Colon (tissue), 2 donors: Measurements from ENCODE around the gene SV2B.

Experiments
- FAIRE-seq: peaks from 2 replicates; lab custom pipeline; 2012; peaks lifted over from hg19 to GRCh38; lab: Jason Lieb, UNC
- donor health status: control.
- donor health status: control.

The SV2B gene

GRCh38 chr15:91192285-91192684, 92.2 kb downstream of the SV2B start:
- no peak for FAIRE-seq

GRCh38 chr15:91192690-91193377, 92.8 kb downstream of the SV2B start:
- FAIRE-seq: no peak

- no peak for FAIRE-seq
Observed at GRCh38 chr15:91193378-91193720, 93.3 kb downstream of the SV2B start.

GRCh38 chr15:91196127-91196526, 96.1 kb downstream of the SV2B start:
- no peak for FAIRE-seq

GRCh38 chr15:91196768-91197167, 96.7 kb downstream of the SV2B start:
- no peak for FAIRE-seq

- no peak for FAIRE-seq
Observed at GRCh38 chr15:91199511-91199910, 99.5 kb downstream of the SV2B start.

GRCh38 chr15:91200101-91200754, 100.2 kb downstream of the SV2B start:
- FAIRE-seq: no peak

- no peak for FAIRE-seq
Observed at GRCh38 chr15:91202510-91203102, 102.5 kb downstream of the SV2B start.

- FAIRE-seq: no peak
Observed at GRCh38 chr15:91203619-91204203, 103.7 kb downstream of the SV2B start.

GRCh38 chr15:91208371-91208770, 108.3 kb downstream of the SV2B start:
- FAIRE-seq: no peak

GRCh38 chr15:91209318-91209717, 109.3 kb downstream of the SV2B start:
- FAIRE-seq: no peak

GRCh38 chr15:91209726-91210125, 109.7 kb downstream of the SV2B start:
- no peak for FAIRE-seq

- no peak for FAIRE-seq
Observed at GRCh38 chr15:91214675-91215590, 114.9 kb downstream of the SV2B start.

- FAIRE-seq: no peak
Observed at GRCh38 chr15:91216000-91216399, 115.9 kb downstream of the SV2B start.

- FAIRE-seq: no peak
Observed at GRCh38 chr15:91219206-91219605, 119.1 kb downstream of the SV2B start.

- FAIRE-seq: no peak
Observed at GRCh38 chr15:91222052-91222451, 122.0 kb downstream of the SV2B start.

- FAIRE-seq: no peak
Observed at GRCh38 chr15:91223863-91224262, 123.8 kb downstream of the SV2B start.

- no peak for FAIRE-seq
Observed at GRCh38 chr15:91224755-91225380, 124.8 kb downstream of the SV2B start.

- FAIRE-seq: no peak
Observed at GRCh38 chr15:91225741-91226140, 125.7 kb downstream of the SV2B start.

GRCh38 chr15:91227117-91227516, 127.1 kb downstream of the SV2B start:
- no peak for FAIRE-seq

GRCh38 chr15:91227766-91228165, 127.7 kb downstream of the SV2B start:
- FAIRE-seq: no peak

GRCh38 chr15:91228383-91228782, 128.3 kb downstream of the SV2B start:
- no peak for FAIRE-seq
